OCI-LY7 (cell line): ENCODE results near the gene TFAP2B. TPM values are rescaled to one million over a fixed set of nuclear protein-coding genes. Genes with fewer than 3 reads are reported as not detected.

Experiments used
- BruUV-seq: library from RNA; stranded (reverse); fragments of 400-500 nt; replicated peaks from 2 replicates; lab custom pipeline; 2021; lab: Mats Ljungman, UMichigan
- CTCF ChIA-PET: fragments of 300-600 bp; sonication (Branson Sonifier 250); formaldehyde crosslinking; loops from one replicate; lab custom pipeline; 2022; ENCODE audit warnings: antibody characterized with exemption; ENCODE audit not compliant: unreplicated experiment; lab: Charles Lee
- POLR2A ChIA-PET: fragments of 300-600 bp; sonication (Branson Sonifier 250); formaldehyde crosslinking; loops from one replicate; lab custom pipeline; 2022; ENCODE audit warnings: antibody characterized with exemption; lab: Charles Lee
- DNase-seq: peaks from one replicate; pipeline ENCODE4 v3.0.0-alpha.2; 2015; ENCODE audit warnings: low spot score
- H2AFZ ChIP-seq: fragments of 200-600 bp; sonication (generic), shearing (Covaris generic); 2 replicates; pipeline ENCODE4 v1.6.1; 2014; ENCODE audit warnings: mild to moderate bottlenecking, antibody characterized with exemption, low read length, moderate library complexity
- H3K27ac ChIP-seq: fragments of 200-600 bp; sonication (generic); 2 replicates; pipeline ENCODE4 v1.5.1; 2014; ENCODE audit warnings: mixed run types, low read depth, mild to moderate bottlenecking, moderate library complexity, low read length, inconsistent platforms; ENCODE audit not compliant: poor library complexity, severe bottlenecking
- H3K36me3 ChIP-seq: fragments of 200-600 bp; sonication (generic); 2 replicates; pipeline ENCODE4 v1.6.1; 2014; ENCODE audit warnings: mild to moderate bottlenecking, antibody characterized with exemption, low read length, moderate library complexity, mixed read lengths; ENCODE audit not compliant: insufficient read depth
- H3K4me1 ChIP-seq: fragments of 200-600 bp; sonication (generic); 2 replicates; pipeline ENCODE4 v1.5.1; 2014; ENCODE audit warnings: mild to moderate bottlenecking, low read length; ENCODE audit not compliant: insufficient read depth, poor library complexity, severe bottlenecking
- H3K4me2 ChIP-seq: fragments of 200-600 bp; sonication (generic); 2 replicates; pipeline ENCODE4 v1.6.1; 2014; ENCODE audit warnings: mild to moderate bottlenecking, low read length
- H3K4me3 ChIP-seq: fragments of 200-600 bp; sonication (generic); 2 replicates; pipeline ENCODE4 v1.5.1; 2014; ENCODE audit warnings: mild to moderate bottlenecking, low read depth, low read length; ENCODE audit not compliant: poor library complexity, severe bottlenecking
- H3K79me2 ChIP-seq: fragments of 200-600 bp; sonication (generic); 2 replicates; pipeline ENCODE4 v1.6.1; 2016; ENCODE audit warnings: low read depth, mild to moderate bottlenecking, low read length, moderate library complexity, mixed read lengths; ENCODE audit not compliant: insufficient read depth
- H3K9me2 ChIP-seq: fragments of 200-600 bp; sonication (generic); 2 replicates; pipeline ENCODE4 v1.6.1; 2016; ENCODE audit warnings: mild to moderate bottlenecking, low read length, mixed read lengths; ENCODE audit not compliant: insufficient read depth
- H3K9me3 ChIP-seq: fragments of 200-600 bp; sonication (generic); 2 replicates; pipeline ENCODE4 v1.6.1; 2014; ENCODE audit warnings: mild to moderate bottlenecking, mixed run types, low read length, mixed read lengths
- H4K20me1 ChIP-seq: fragments of 200-600 bp; sonication (generic); 2 replicates; pipeline ENCODE4 v1.6.1; 2014; ENCODE audit warnings: mild to moderate bottlenecking, antibody characterized with exemption, low read length, moderate library complexity, mixed read lengths; ENCODE audit not compliant: insufficient read depth
- EZH2phosphoT487 ChIP-seq: fragments of 200-600 bp; sonication (generic); IDR thresholded peaks from 2 replicates; pipeline ENCODE4 v1.6.1; 2018; ENCODE audit warnings: low read depth, borderline replicate concordance, mild to moderate bottlenecking, mixed run types, antibody characterized with exemption, low read length, moderate library complexity, mixed read lengths
- intact Hi-C: fragments of 100-400 bp; cut with micrococcal nuclease; formaldehyde crosslinking; loops from one replicate; pipeline ENCODE4 v1.10.0; 2022; ENCODE audit not compliant: unreplicated experiment
- total RNA-seq, 2 experiments: library from RNA; depleted of rRNA in 1 of 2; stranded (reverse); fragments of >200 nt in 1 of 2; shearing (Covaris generic) in 1 of 2; gene quantifications; 2 replicates each; pipeline ENCODE4 v1.2.3, GENCODE V29; 2014 to 2022
- TF ChIP-seq, protein P1 (sequence below): fragments of 200-600 bp; sonication (generic); conservative IDR thresholded peaks from 2 replicates; pipeline ENCODE4 v1.5.1; 2014; ENCODE audit warnings: mild to moderate bottlenecking, antibody characterized with exemption, low read length, moderate library complexity, mixed read lengths

The TFAP2B gene
- total RNA-seq, 2 experiments from 2014 or later: not detected

DNA sequence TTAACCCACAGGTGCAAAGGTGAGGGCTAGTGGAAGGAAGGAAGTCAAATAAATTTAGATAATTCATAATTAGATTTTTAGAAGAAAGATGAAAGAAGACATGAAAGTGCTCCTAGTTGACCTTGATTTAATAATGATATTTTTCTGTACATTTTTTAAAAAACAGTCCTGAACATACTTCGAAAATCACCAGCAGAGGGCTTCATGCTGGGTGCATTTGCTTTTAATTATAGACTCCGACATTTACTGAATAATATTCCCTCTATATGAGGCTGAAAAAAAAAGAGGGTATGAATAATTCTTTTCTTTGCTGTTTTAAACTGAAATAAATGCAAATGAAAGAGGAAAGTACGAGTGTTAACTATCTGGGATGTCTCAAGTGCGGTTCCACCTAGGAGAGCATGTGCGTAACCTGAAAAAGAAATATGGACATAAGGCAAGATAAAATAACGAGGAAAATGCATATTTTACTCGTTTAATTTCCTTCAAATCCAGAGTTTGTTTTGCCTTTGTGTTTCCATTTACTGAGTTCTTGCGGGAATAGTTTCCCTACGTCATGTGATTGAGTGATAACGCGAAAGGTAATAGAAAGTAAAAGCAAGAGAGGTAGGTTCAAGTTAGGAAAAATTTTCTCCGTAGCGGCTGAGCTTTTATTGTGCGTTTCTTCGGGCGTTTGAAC, 3.1 kb upstream of the TFAP2B start:
- Histone ChIP-seq H2AFZ (peak overlapping the region; percentile 66; the same call in 1 of the 2 replicates), H3K36me3 (no peaks in the 10 kb centered on the region), H4K20me1 (no peaks in the 10 kb centered on the region), H3K4me2 (peak overlapping the region; percentile 80), H3K27ac (no peak overlapping the region), H3K9me2 (no peaks in the 10 kb centered on the region), H3K79me2 (no peaks in the 10 kb centered on the region), H3K9me3 (no peaks in the 10 kb centered on the region), H3K4me3 (peak overlapping the region; percentile 59), H3K4me1 (no peaks in the 10 kb centered on the region)
- POLR2A ChIA-PET: no interaction called here
- peak; percentile 3 for DNase-seq
- TF ChIP-seq, protein P1, sequence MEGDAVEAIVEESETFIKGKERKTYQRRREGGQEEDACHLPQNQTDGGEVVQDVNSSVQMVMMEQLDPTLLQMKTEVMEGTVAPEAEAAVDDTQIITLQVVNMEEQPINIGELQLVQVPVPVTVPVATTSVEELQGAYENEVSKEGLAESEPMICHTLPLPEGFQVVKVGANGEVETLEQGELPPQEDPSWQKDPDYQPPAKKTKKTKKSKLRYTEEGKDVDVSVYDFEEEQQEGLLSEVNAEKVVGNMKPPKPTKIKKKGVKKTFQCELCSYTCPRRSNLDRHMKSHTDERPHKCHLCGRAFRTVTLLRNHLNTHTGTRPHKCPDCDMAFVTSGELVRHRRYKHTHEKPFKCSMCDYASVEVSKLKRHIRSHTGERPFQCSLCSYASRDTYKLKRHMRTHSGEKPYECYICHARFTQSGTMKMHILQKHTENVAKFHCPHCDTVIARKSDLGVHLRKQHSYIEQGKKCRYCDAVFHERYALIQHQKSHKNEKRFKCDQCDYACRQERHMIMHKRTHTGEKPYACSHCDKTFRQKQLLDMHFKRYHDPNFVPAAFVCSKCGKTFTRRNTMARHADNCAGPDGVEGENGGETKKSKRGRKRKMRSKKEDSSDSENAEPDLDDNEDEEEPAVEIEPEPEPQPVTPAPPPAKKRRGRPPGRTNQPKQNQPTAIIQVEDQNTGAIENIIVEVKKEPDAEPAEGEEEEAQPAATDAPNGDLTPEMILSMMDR: no peak; the same call in 1 of the 2 replicates
- no peak for TF ChIP-seq EZH2phosphoT487
- CTCF ChIA-PET: no interaction called here
- intact Hi-C loops: loop anchor here (2.0 to 10.0 kb wide), 6 partner anchors 535 to 1207 kb away; no protein-coding TSS in a partner anchor
- BruUV-seq: no TSS peak

DNA sequence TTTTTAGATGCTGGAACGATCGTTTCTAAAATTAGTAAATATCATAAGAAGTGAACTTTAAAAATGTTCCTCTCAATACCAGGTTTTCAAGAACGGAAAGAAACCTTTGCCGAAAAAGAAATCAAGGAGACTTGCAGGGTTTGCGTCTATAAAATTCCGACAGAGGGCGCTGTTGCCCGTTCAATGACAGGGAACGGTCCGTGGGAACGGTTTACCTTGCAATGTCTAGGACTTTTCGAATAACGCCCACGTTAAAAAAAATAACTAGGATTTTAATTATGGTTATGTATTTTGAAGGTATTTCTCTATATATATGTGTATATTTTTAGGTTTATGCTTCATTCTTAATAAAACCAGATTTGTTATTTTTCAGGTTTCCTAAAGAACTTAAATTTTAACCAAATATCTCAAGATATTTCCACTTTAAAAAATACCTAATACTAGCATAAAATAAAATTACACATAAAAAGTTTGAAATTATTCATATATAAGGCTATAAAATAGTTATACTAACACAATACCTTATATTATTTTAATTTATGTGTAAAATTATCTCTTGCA, 2.5 kb upstream of the TFAP2B start:
- no TSS peak for BruUV-seq
- no peaks in the 10 kb centered on the region for H3K9me2 ChIP-seq
- no peaks in the 10 kb centered on the region for H3K36me3 ChIP-seq
- intact Hi-C loops: loop anchor here (2.0 to 10.0 kb wide), 6 partner anchors 535 to 1206 kb away; no protein-coding TSS in a partner anchor
- H3K9me3 ChIP-seq: no peaks in the 10 kb centered on the region
- H3K4me3 ChIP-seq: peak overlapping the region; percentile 59
- peak overlapping the region; percentile 66; the same call in 1 of the 2 replicates for H2AFZ ChIP-seq
- H3K27ac ChIP-seq: no peak overlapping the region
- no peaks in the 10 kb centered on the region for H4K20me1 ChIP-seq
- DNase-seq: peak; percentile 68
- no peaks in the 10 kb centered on the region for H3K79me2 ChIP-seq
- TF ChIP-seq EZH2phosphoT487: no peak
- TF ChIP-seq, protein P1: peak; percentile 95
- CTCF ChIA-PET: no interaction called here
- peak overlapping the region; percentile 80 for H3K4me2 ChIP-seq
- no peaks in the 10 kb centered on the region for H3K4me1 ChIP-seq
- POLR2A ChIA-PET: no interaction called here
